ENCODE measurements around the gene SH3RF2. TPM values are rescaled to one million over a fixed set of nuclear protein-coding genes. Genes with fewer than 3 reads are reported as not detected.

Gene SH3RF2
- total RNA-seq, 6 donors from 2014 or later, result 9.2 to 19.3 (median 14.3) TPM

DNA sequence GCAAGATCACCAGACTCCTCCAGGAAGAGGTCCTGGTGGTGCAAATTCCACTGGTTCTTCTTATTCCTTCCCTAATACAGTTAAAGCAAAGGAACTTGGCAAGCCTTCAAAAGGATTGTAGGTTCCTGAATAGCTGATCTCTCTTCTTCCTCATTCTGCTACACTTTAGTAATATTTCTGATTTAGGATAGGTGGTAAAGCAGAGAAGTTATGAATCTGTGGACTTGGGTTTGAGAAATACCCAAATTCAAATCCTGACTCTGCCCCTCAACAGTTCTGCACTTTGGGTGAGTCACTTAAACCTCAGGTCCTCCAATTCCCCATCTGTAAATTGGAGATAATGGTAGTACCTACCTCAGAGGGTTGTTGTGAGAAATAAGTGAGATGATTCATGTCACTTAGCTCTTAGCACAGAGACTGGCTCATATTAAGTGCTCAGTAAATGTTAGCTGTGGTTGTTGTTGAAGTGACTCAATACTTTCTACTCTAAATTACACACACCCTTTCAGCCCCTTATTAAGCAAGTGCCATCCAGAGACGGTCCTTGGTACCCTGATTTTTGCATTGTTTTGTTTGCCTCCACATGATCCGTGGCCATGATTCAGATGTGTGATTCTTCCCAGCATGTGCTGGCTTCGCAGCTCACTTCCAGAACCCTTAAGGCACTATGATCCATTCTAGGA, 5.2 kb downstream of the SH3RF2 start:
- 59 to 69% methylated on average over 3 of the region's 3 CpGs for WGBS, 2 donors
- Histone ChIP-seq H3K27me3 (no peaks in the 10 kb centered on the region), H3K4me3 (no peak overlapping the region), H3K36me3 (no peaks in the 10 kb centered on the region), H3K27ac (no peak overlapping the region), H3K4me1 (peaks cover 2 to 9% (median 6%) of the 10 kb centered on the region in 4 donors), H3K9me3 (no peaks in the 10 kb centered on the region)
- DNase-seq, result no peak
- TF ChIP-seq POLR2AphosphoS5 (IDR thresholded peaks at IDR 0.05) (no peak), EP300 (IDR thresholded peaks at IDR 0.05) (no peak), POLR2A (IDR thresholded peaks at IDR 0.05) (no peak)
- TF ChIP-seq, protein P1, sequence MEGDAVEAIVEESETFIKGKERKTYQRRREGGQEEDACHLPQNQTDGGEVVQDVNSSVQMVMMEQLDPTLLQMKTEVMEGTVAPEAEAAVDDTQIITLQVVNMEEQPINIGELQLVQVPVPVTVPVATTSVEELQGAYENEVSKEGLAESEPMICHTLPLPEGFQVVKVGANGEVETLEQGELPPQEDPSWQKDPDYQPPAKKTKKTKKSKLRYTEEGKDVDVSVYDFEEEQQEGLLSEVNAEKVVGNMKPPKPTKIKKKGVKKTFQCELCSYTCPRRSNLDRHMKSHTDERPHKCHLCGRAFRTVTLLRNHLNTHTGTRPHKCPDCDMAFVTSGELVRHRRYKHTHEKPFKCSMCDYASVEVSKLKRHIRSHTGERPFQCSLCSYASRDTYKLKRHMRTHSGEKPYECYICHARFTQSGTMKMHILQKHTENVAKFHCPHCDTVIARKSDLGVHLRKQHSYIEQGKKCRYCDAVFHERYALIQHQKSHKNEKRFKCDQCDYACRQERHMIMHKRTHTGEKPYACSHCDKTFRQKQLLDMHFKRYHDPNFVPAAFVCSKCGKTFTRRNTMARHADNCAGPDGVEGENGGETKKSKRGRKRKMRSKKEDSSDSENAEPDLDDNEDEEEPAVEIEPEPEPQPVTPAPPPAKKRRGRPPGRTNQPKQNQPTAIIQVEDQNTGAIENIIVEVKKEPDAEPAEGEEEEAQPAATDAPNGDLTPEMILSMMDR (IDR thresholded peaks at IDR 0.05), result no peak
- ATAC-seq (ENCODE audit: low FRiP score in 2 of 2), result no peak

DNA sequence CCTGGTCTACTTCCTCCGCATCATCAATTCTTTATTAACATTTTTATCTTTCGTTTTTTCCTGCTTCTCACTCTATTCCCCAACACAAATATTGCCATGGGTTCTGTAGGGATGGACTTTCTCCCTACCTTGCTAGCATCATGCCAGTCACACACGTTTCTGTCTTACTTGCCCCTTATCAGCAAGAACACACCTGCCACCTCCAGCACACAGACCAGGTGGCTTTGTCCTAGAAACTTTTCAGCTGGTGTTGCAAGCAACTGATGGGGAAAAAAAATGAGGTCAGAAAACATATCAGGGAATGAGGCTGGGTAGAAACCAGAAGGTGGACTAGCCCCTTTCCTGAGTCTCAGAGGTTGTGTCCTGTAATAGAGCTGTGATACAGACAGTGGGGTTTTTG, 5.8 kb downstream of the SH3RF2 start:
- Histone ChIP-seq H3K27ac (no peak overlapping the region), H3K36me3 (no peaks in the 10 kb centered on the region), H3K9me3 (no peaks in the 10 kb centered on the region), H3K27me3 (no peaks in the 10 kb centered on the region), H3K4me3 (no peak overlapping the region), H3K4me1 (peaks cover 2 to 7% (median 5%) of the 10 kb centered on the region in 4 donors)
- 60% methylated on average over 3 of the region's 3 CpGs for WGBS, 2 donors
- no peak for TF ChIP-seq POLR2AphosphoS5 (IDR thresholded peaks at IDR 0.05)
- TF ChIP-seq, protein P1 (IDR thresholded peaks at IDR 0.05), result no peak
- ATAC-seq (ENCODE audit: low FRiP score in 2 of 2), result no peak
- no peak for DNase-seq

DNA sequence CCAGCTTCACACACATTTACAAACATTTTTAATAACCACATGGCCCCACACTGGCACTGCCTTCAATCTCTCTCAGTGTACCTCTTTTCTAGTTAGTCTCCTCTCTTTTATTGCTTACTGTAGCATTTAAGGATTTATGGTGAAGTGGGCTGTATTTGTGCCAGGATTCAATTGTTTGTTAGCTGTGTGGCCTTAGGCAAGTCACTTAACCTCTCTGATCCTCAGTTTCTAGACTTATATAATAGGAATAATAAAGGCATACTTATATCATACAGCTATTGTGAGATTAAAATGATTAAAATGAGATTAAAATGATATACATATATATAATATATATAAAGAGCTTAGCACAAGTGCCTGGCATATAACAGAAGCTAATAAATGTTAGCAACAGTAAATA, 6.4 kb downstream of the SH3RF2 start:
- ATAC-seq (ENCODE audit: low FRiP score in 2 of 2) (no peak), DNase-seq (no peak)
- H3K27ac ChIP-seq, result no peak overlapping the region
- peaks cover 2 to 7% (median 5%) of the 10 kb centered on the region in 4 donors for H3K4me1 ChIP-seq
- no peak for TF ChIP-seq EP300 (IDR thresholded peaks at IDR 0.05)
- TF ChIP-seq, protein P1 (IDR thresholded peaks at IDR 0.05), result no peak
- TF ChIP-seq POLR2AphosphoS5 (IDR thresholded peaks at IDR 0.05), result no peak
- no peak for TF ChIP-seq POLR2A (IDR thresholded peaks at IDR 0.05)
- no peak overlapping the region for H3K4me3 ChIP-seq
- H3K27me3 ChIP-seq, result no peaks in the 10 kb centered on the region
- no peaks in the 10 kb centered on the region for H3K36me3 ChIP-seq
- no peaks in the 10 kb centered on the region for H3K9me3 ChIP-seq

DNA sequence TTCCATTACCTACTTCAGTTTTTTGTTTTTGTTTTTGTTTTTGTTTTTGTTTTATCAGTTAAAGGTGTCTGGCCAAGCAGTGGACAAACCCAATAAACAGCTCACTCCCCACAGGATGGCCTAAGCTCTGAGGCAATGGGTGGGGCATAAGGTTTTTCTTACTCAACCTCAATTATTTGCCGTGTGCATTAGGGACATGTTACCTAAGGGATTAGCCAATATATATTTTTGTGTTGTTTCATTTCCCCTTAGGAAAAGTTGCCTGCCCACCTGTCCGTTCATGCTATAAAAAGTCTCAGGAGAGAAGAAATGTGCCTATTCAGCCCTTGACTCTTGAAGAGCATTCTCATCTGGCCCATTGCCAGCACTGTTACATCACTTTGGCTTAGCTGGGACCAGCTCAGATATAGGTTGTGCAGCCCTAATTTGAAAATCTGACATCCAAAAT, 7.3 kb downstream of the SH3RF2 start:
- H3K4me3 ChIP-seq, result no peak overlapping the region
- H3K27ac ChIP-seq, result no peak overlapping the region
- TF ChIP-seq, protein P1 (IDR thresholded peaks at IDR 0.05), result no peak
- TF ChIP-seq EP300 (IDR thresholded peaks at IDR 0.05) (no peak), POLR2A (IDR thresholded peaks at IDR 0.05) (no peak), POLR2AphosphoS5 (IDR thresholded peaks at IDR 0.05) (no peak)
- H3K36me3 ChIP-seq, result no peaks in the 10 kb centered on the region
- ATAC-seq (ENCODE audit: low FRiP score in 2 of 2), result no peak
- no peaks in the 10 kb centered on the region for H3K9me3 ChIP-seq
- 31 to 37% methylated on average over 2 of the region's 2 CpGs for WGBS, 2 donors
- peak in 1 of 2 donors; percentile 58 for DNase-seq
- peaks cover 2 to 7% (median 4%) of the 10 kb centered on the region in 4 donors for H3K4me1 ChIP-seq
- no peaks in the 10 kb centered on the region for H3K27me3 ChIP-seq

DNA sequence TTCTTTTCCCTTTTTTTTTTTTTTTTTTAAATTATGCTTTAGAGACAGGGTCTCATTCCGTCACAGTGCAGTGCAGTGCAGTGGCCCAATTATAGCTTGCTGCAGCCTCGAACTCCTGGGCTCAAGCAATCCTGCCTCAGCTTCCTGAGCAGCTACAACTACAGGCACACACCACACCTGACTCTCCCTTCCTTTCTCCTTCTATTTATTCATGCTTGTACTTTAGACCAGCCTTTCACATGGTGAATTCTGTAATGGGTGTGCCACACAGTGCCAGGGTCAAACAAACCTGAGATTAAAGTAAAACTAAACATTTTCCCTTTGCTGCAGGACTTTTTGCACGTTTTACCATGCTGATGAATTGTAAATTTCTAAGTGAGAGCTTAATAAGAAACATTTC, 8.0 kb downstream of the SH3RF2 start:
- ATAC-seq (ENCODE audit: low FRiP score in 2 of 2) (no peak), DNase-seq (no peak)
- H3K36me3 ChIP-seq, result no peaks in the 10 kb centered on the region
- H3K4me1 ChIP-seq, result peaks cover 0 to 7% (median 3%) of the 10 kb centered on the region in 4 donors
- no peak overlapping the region for H3K27ac ChIP-seq
- H3K27me3 ChIP-seq, result no peaks in the 10 kb centered on the region
- no peak for TF ChIP-seq EP300 (IDR thresholded peaks at IDR 0.05)
- TF ChIP-seq, protein P1 (IDR thresholded peaks at IDR 0.05), result no peak
- H3K9me3 ChIP-seq, result no peaks in the 10 kb centered on the region
- WGBS, 2 donors, result 61 to 73% methylated on average over 3 of the region's 3 CpGs
- H3K4me3 ChIP-seq, result no peak overlapping the region

Measured in upper lobe of left lung (tissue), 6 donors.